Natural killer cell (primary cell): ENCODE data around the gene PTPRK. TPM values are rescaled to one million over a fixed set of nuclear protein-coding genes. Genes with fewer than 3 reads are reported as not detected.
A peak's percentile ranks its signal among the peaks of the same experiment; 100 is the strongest.

ENCODE experiments used
- ATAC-seq, 3 donors: fragments of 150-1000 bp in 2 of 3; fragments of 200-7000 bp in 1 of 3; cut with Tn5 transposase; 1 replicate in 1 of 3; 2 replicates in 2 of 3; pipeline ENCODE4 v1.10.0; 2021; ENCODE audit warnings: mild to moderate bottlenecking in 2 of 3, moderate library complexity in 2 of 3
- DNase-seq, 2 donors: peaks; one replicate each; pipeline versions ENCODE4 v3.0.0 to v3.0.0-alpha.2; 2013 to 2021; ENCODE audit warnings: mixed read lengths in 1 of 2
- H3K27ac ChIP-seq: one replicate; pipeline ENCODE4 v1.5.1; 2013; ENCODE audit warnings: mild to moderate bottlenecking, low read length
- H3K27me3 ChIP-seq: one replicate; pipeline ENCODE4 v1.6.1; 2013; ENCODE audit warnings: low read length; ENCODE audit not compliant: control insufficient read depth, insufficient read depth
- H3K36me3 ChIP-seq: one replicate; pipeline ENCODE4 v1.6.1; 2013; ENCODE audit warnings: low read length; ENCODE audit not compliant: control insufficient read depth, insufficient read depth
- H3K4me1 ChIP-seq: one replicate; pipeline ENCODE4 v1.6.1; 2013; ENCODE audit warnings: low read length; ENCODE audit not compliant: control insufficient read depth, insufficient read depth
- H3K4me3 ChIP-seq: one replicate; pipeline ENCODE4 v1.5.1; 2013; ENCODE audit warnings: low read length
- H3K9me3 ChIP-seq: one replicate; pipeline ENCODE4 v1.6.1; 2013; ENCODE audit warnings: low read length; ENCODE audit not compliant: control insufficient read depth, insufficient read depth
- H3K27ac Mint-ChIP-seq, 2 donors: one replicate each; pipeline ENCODE4 v1.8.0; 2022; ENCODE audit warnings: mild to moderate bottlenecking in 2 of 2, mixed read lengths in 2 of 2, moderate library complexity in 1 of 2
- H3K27me3 Mint-ChIP-seq, 2 donors: one replicate each; pipeline ENCODE4 v1.8.0; 2022; ENCODE audit warnings: low read depth in 2 of 2, mixed read lengths in 2 of 2
- H3K36me3 Mint-ChIP-seq: one replicate; pipeline ENCODE4 v1.8.0; 2022; ENCODE audit warnings: mixed read lengths
- H3K4me1 Mint-ChIP-seq, 2 donors: one replicate each; pipeline ENCODE4 v1.8.0; 2022; ENCODE audit warnings: mixed read lengths in 2 of 2
- H3K4me3 Mint-ChIP-seq: one replicate; pipeline ENCODE4 v1.8.0; 2022; ENCODE audit warnings: mild to moderate bottlenecking, moderate library complexity, mixed read lengths
- H3K9me3 Mint-ChIP-seq, 2 donors: one replicate each; pipeline ENCODE4 v1.8.0; 2022; ENCODE audit warnings: mixed read lengths in 2 of 2
- CTCF ChIP-seq: fragments of 200-600 bp; IDR thresholded peaks from one replicate; pipeline ENCODE4 v1.8.0; 2022; ENCODE audit warnings: antibody characterized with exemption
- WGBS: methylation state at CpG from one replicate; pipeline ENCODE4 v1.1.7; 2013; ENCODE audit warnings: missing lambda C conversion rate; ENCODE audit not compliant: insufficient coverage; 5-methylcytosine and 5-hydroxymethylcytosine counted together
- intact Hi-C: fragments of 100-400 bp; cut with micrococcal nuclease; formaldehyde crosslinking; loops from one replicate; pipeline ENCODE4 v1.14.2; 2022
- total RNA-seq, 4 donors: library from RNA; stranded (reverse); fragments of 120-200 nt in 1 of 4; gene quantifications; one replicate each; pipeline versions ENCODE4 v1.2.3 to v1.2.4, GENCODE V29; 2013 to 2022

The PTPRK gene
- total RNA-seq, 3 donors from 2014 or later (not counting 1 experiment from before 2014, with no cell fraction given) = 0.14 to 1.2 (median 0.95) TPM

GRCh38 chr6:128005009-128005408 is 515.4 kb downstream of the PTPRK start:
- no peaks in the 10 kb centered on the region for H3K36me3 ChIP-seq
- intact Hi-C loops = no loop called here

GRCh38 chr6:128000363-128000762 is 520.0 kb downstream of the PTPRK start:
- intact Hi-C loops = no loop called here
- no peak for DNase-seq
- H3K27ac Mint-ChIP-seq = no peak overlapping the region
- no peak overlapping the region for H3K27ac ChIP-seq
- TF ChIP-seq CTCF = no peak
- H3K9me3 Mint-ChIP-seq = no peaks in the 10 kb centered on the region
- WGBS = 80% methylated on average over 1 of the region's 2 CpGs
- no peaks in the 10 kb centered on the region for H3K4me1 ChIP-seq
- no peak overlapping the region for H3K4me3 Mint-ChIP-seq
- H3K4me1 Mint-ChIP-seq = no peaks in the 10 kb centered on the region
- H3K27me3 Mint-ChIP-seq = no peaks in the 10 kb centered on the region
- no peaks in the 10 kb centered on the region for H3K27me3 ChIP-seq
- ATAC-seq = no peak
- H3K4me3 ChIP-seq = no peak overlapping the region
- H3K36me3 ChIP-seq = no peaks in the 10 kb centered on the region
- H3K9me3 ChIP-seq = no peaks in the 10 kb centered on the region
- H3K36me3 Mint-ChIP-seq = no peaks in the 10 kb centered on the region

More at GRCh38 chr6:128005009-128005408, 515.4 kb downstream of the PTPRK start:
- Mint-ChIP-seq H3K4me1 (no peaks in the 10 kb centered on the region), H3K27me3 (no peaks in the 10 kb centered on the region), H3K27ac (no peak overlapping the region), H3K4me3 (no peak overlapping the region), H3K36me3 (no peaks in the 10 kb centered on the region), H3K9me3 (no peaks in the 10 kb centered on the region)
- ATAC-seq (no peak), DNase-seq (no peak)
- Histone ChIP-seq H3K9me3 (no peaks in the 10 kb centered on the region), H3K27ac (no peak overlapping the region), H3K4me1 (no peaks in the 10 kb centered on the region), H3K4me3 (no peak overlapping the region), H3K27me3 (no peaks in the 10 kb centered on the region)
- no peak for TF ChIP-seq CTCF
- WGBS = 88% methylated on average over 4 of the region's 5 CpGs

GRCh38 chr6:127998985-127999384 is 521.4 kb downstream of the PTPRK start:
- Histone ChIP-seq H3K27ac (no peak overlapping the region), H3K27me3 (no peaks in the 10 kb centered on the region), H3K4me3 (no peak overlapping the region), H3K4me1 (no peaks in the 10 kb centered on the region), H3K36me3 (no peaks in the 10 kb centered on the region), H3K9me3 (no peaks in the 10 kb centered on the region)
- H3K4me1 Mint-ChIP-seq = no peaks in the 10 kb centered on the region
- no peaks in the 10 kb centered on the region for H3K36me3 Mint-ChIP-seq
- no peaks in the 10 kb centered on the region for H3K27me3 Mint-ChIP-seq
- H3K4me3 Mint-ChIP-seq = no peak overlapping the region
- H3K27ac Mint-ChIP-seq = no peak overlapping the region
- no peak for DNase-seq
- TF ChIP-seq CTCF = no peak
- no peaks in the 10 kb centered on the region for H3K9me3 Mint-ChIP-seq
- intact Hi-C loops = no loop called here
- no peak for ATAC-seq
- WGBS = 88% methylated on average over 4 of the region's 4 CpGs

- Histone ChIP-seq H3K27me3 (no peaks in the 10 kb centered on the region), H3K36me3 (no peaks in the 10 kb centered on the region), H3K4me3 (no peak overlapping the region), H3K9me3 (no peaks in the 10 kb centered on the region), H3K27ac (no peak overlapping the region), H3K4me1 (no peaks in the 10 kb centered on the region)
- no peaks in the 10 kb centered on the region for H3K4me1 Mint-ChIP-seq
- intact Hi-C loops = no loop called here
- DNase-seq (peak in 1 of 2 donors; percentile 43), ATAC-seq (no peak)
- H3K27me3 Mint-ChIP-seq = no peaks in the 10 kb centered on the region
- no peak overlapping the region for H3K27ac Mint-ChIP-seq
- H3K9me3 Mint-ChIP-seq = no peaks in the 10 kb centered on the region
- no peak overlapping the region for H3K4me3 Mint-ChIP-seq
- WGBS = 63% methylated on average over 2 of the region's 3 CpGs
- TF ChIP-seq CTCF = no peak
- no peaks in the 10 kb centered on the region for H3K36me3 Mint-ChIP-seq
Measured at GRCh38 chr6:127997496-127998164, 522.8 kb downstream of the PTPRK start.
